ENCODE results near the gene TFCP2L1. TPM values are rescaled to one million over a fixed set of nuclear protein-coding genes. Genes with fewer than 3 reads are reported as not detected.

TFCP2L1 gene
- total RNA-seq, 1 experiment from 2014 or later: 0.06 TPM

GRCh38 chr2:121196132-121196848 is 88.7 kb downstream of the TFCP2L1 start:
- DNase-seq (ENCODE audit: low spot score): no peak

- no peak for DNase-seq (ENCODE audit: low spot score)
These were observed 90.0 kb downstream of the TFCP2L1 start for GRCh38 chr2:121195036-121195435.

GRCh38 chr2:121194626-121195025 is 90.4 kb downstream of the TFCP2L1 start:
- no peak for DNase-seq (ENCODE audit: low spot score)

GRCh38 chr2:121193185-121193584 is 91.8 kb downstream of the TFCP2L1 start:
- DNase-seq (ENCODE audit: low spot score): no peak

GRCh38 chr2:121192576-121192975 is 92.4 kb downstream of the TFCP2L1 start:
- no peak for DNase-seq (ENCODE audit: low spot score)

- DNase-seq (ENCODE audit: low spot score): no peak
These were observed 93.5 kb downstream of the TFCP2L1 start for GRCh38 chr2:121191191-121192170.

GRCh38 chr2:121189661-121190381 is 95.2 kb downstream of the TFCP2L1 start:
- no peak for DNase-seq (ENCODE audit: low spot score)

- DNase-seq (ENCODE audit: low spot score): no peak
These were observed 96.0 kb downstream of the TFCP2L1 start for GRCh38 chr2:121189011-121189410.

GRCh38 chr2:121187982-121188411 is 97.0 kb downstream of the TFCP2L1 start:
- DNase-seq (ENCODE audit: low spot score): no peak

- DNase-seq (ENCODE audit: low spot score): no peak
These were observed 97.5 kb downstream of the TFCP2L1 start for GRCh38 chr2:121187351-121187981.

GRCh38 chr2:121186261-121186660 is 98.7 kb downstream of the TFCP2L1 start:
- DNase-seq (ENCODE audit: low spot score): no peak

- peak; percentile 23 for DNase-seq (ENCODE audit: low spot score)
These were observed 99.4 kb downstream of the TFCP2L1 start for GRCh38 chr2:121185571-121186074.

GRCh38 chr2:121185111-121185510 is 99.9 kb downstream of the TFCP2L1 start:
- no peak for DNase-seq (ENCODE audit: low spot score)

GRCh38 chr2:121184248-121184862 is 100.6 kb downstream of the TFCP2L1 start:
- DNase-seq (ENCODE audit: low spot score): no peak

GRCh38 chr2:121182520-121182919 is 102.5 kb downstream of the TFCP2L1 start:
- DNase-seq (ENCODE audit: low spot score): no peak

GRCh38 chr2:121179467-121179866 is 105.5 kb downstream of the TFCP2L1 start:
- DNase-seq (ENCODE audit: low spot score): no peak

- DNase-seq (ENCODE audit: low spot score): no peak
These were observed 106.3 kb downstream of the TFCP2L1 start for GRCh38 chr2:121178730-121179129.

GRCh38 chr2:121177896-121178295 is 107.1 kb downstream of the TFCP2L1 start:
- no peak for DNase-seq (ENCODE audit: low spot score)

- no peak for DNase-seq (ENCODE audit: low spot score)
These were observed 109.7 kb downstream of the TFCP2L1 start for GRCh38 chr2:121175326-121175725.

- no peak for DNase-seq (ENCODE audit: low spot score)
These were observed 111.2 kb downstream of the TFCP2L1 start for GRCh38 chr2:121173806-121174205.

GRCh38 chr2:121173112-121173511 is 111.9 kb downstream of the TFCP2L1 start:
- DNase-seq (ENCODE audit: low spot score): no peak

Data from H4 (cell line).